Measurements from ENCODE around the gene SRPX. TPM values are rescaled to one million over a fixed set of nuclear protein-coding genes. Genes with fewer than 3 reads are reported as not detected.

The SRPX gene
- polyA plus RNA-seq, 1 of the 3 experiments (the other 2 are of a cell fraction): 124 TPM

- peak; percentile 53 for DNase-seq
- H3K4me2 ChIP-seq: peak overlapping the region; percentile 85
- H4K20me1 ChIP-seq (ENCODE audit: insufficient read depth): no peaks in the 10 kb centered on the region
- no peaks in the 10 kb centered on the region for H3K9me2 ChIP-seq
- peaks cover 9% of the 10 kb centered on the region for H3F3A ChIP-seq (replicated peaks; ENCODE audit: insufficient read depth)
- ChIA-PET POLR2A (interaction anchor here (0.7 kb wide), 1 partner anchor 152 kb away, joined by 3 read pairs; no protein-coding TSS in a partner anchor), CTCF (interaction anchor here (1.0 to 1.3 kb wide), 7 partner anchors 8 to 45 kb away, joined by 3 to 9 read pairs (median 3); no protein-coding TSS in a partner anchor)
- H3K36me3 ChIP-seq (replicated peaks in 1 of 2; ENCODE audit: control insufficient read depth in 1 of 2, insufficient read depth in 2 of 2, low read length in 1 of 2): no peaks in the 10 kb centered on the region
- peaks cover 0 to 6% of the 10 kb centered on the region in 2 experiments; a peak in 1 of 4 replicates for H3K4me1 ChIP-seq (ENCODE audit: control insufficient read depth in 1 of 2, insufficient read depth in 2 of 2, low read depth in 1 of 2, low read length in 1 of 2)
- peak overlapping the region; percentile 60 to 65 for H3K4me3 ChIP-seq (ENCODE audit: low read depth in 2 of 2, low read length in 1 of 2)
- H3K9me3 ChIP-seq: no peaks in the 10 kb centered on the region
- peaks cover 7% of the 10 kb centered on the region; the same call in 1 of the 2 replicates for H3K79me2 ChIP-seq (ENCODE audit: insufficient read depth)
- H3K27ac ChIP-seq (ENCODE audit: low read depth in 2 of 2, low read length in 1 of 2): peak overlapping the region in 1 of 2 experiments; percentile 35; a peak in 1 of 4 replicates
- no peaks in the 10 kb centered on the region; the same call in 1 of the 2 replicates for H3K27me3 ChIP-seq (ENCODE audit: insufficient read depth)
- peak overlapping the region; percentile 66 for H3K9ac ChIP-seq
- H2AFZ ChIP-seq (ENCODE audit: low read depth): peak overlapping the region; percentile 87
- 1% methylated on average over 12 of the region's 14 CpGs for WGBS (ENCODE audit: low lambda C conversion rate)
- no peak for TF ChIP-seq POLR2AphosphoS5 (IDR thresholded peaks at IDR 0.05; ENCODE audit: low read depth, low read length)
- TF ChIP-seq EZH2phosphoT487 (IDR thresholded peaks at IDR 0.05; ENCODE audit: borderline replicate concordance, low read depth): no peak
- no peak for TF ChIP-seq GABPA (IDR thresholded peaks at IDR 0.05; ENCODE audit: low read depth)
- no peak for TF ChIP-seq EP300 (IDR thresholded peaks at IDR 0.05; ENCODE audit: borderline replicate concordance in 1 of 2, low read depth in 1 of 2, low read length in 1 of 2)
- TF ChIP-seq CHD2 (IDR thresholded peaks at IDR 0.05; ENCODE audit: low read length, partially characterized antibody): no peak
- no peak for TF ChIP-seq NRF1 (IDR thresholded peaks at IDR 0.05; ENCODE audit: low read depth, low read length)
- no peak for TF ChIP-seq RCOR1 (IDR thresholded peaks at IDR 0.05; ENCODE audit: low read length)
- no peak for TF ChIP-seq MEF2A (IDR thresholded peaks at IDR 0.05; ENCODE audit: borderline replicate concordance, low read depth)
- TF ChIP-seq IRF3 (IDR thresholded peaks at IDR 0.05; ENCODE audit: low read depth, low read length): no peak
- no peak for TF ChIP-seq REST (IDR thresholded peaks at IDR 0.05; ENCODE audit: low read depth, low read length)
- no peak for TF ChIP-seq JUND (IDR thresholded peaks at IDR 0.05)
- TF ChIP-seq TCF12 (IDR thresholded peaks at IDR 0.05): 0 out of 2 replicates have a peak, but pooled peaks have one; percentile 27
- no peak for TF ChIP-seq USF2 (IDR thresholded peaks at IDR 0.05; ENCODE audit: borderline replicate concordance, low read depth, low read length)
- no peak for TF ChIP-seq SIN3A (IDR thresholded peaks at IDR 0.05; ENCODE audit: borderline replicate concordance, low read depth, low read length)
- TF ChIP-seq GATA2 (CRISPR knock-in tag; IDR thresholded peaks at IDR 0.05): no peak
- no peak for TF ChIP-seq FOXJ3 (CRISPR knock-in tag; IDR thresholded peaks at IDR 0.05)
- no peak for TF ChIP-seq MXI1 (IDR thresholded peaks at IDR 0.05; ENCODE audit: low read depth, low read length)
- no peak for TF ChIP-seq RAD21 (IDR thresholded peaks at IDR 0.05; ENCODE audit: low read length)
- TF ChIP-seq YY1 (IDR thresholded peaks at IDR 0.05; ENCODE audit: low read depth): no peak
- peak; percentile 19; the same call in 1 of the 2 replicates for TF ChIP-seq PBX3 (IDR thresholded peaks at IDR 0.05)
- no peak for TF ChIP-seq TEAD4 (IDR thresholded peaks at IDR 0.05; ENCODE audit: borderline replicate concordance, insufficient read depth)
- TF ChIP-seq RXRA (IDR thresholded peaks at IDR 0.05; ENCODE audit: borderline replicate concordance, low read depth): no peak
- TF ChIP-seq RFX5 (IDR thresholded peaks at IDR 0.05; ENCODE audit: low read length): no peak
- TF ChIP-seq FOSL2 (IDR thresholded peaks at IDR 0.05; ENCODE audit: borderline replicate concordance, low read depth): no peak
- no peak for TF ChIP-seq NFIC (IDR thresholded peaks at IDR 0.05; ENCODE audit: borderline replicate concordance)
- no peak for TF ChIP-seq ZBTB33 (IDR thresholded peaks at IDR 0.05; ENCODE audit: borderline replicate concordance, low read depth)
These were observed 652 bp downstream of the SRPX start for GRCh38 chrX:38220024-38220414.
